ENCODE results near the gene TRAF7.
"Not testable (repeated sequence)": the region's sequence is repeated elsewhere in the genome, so short reads cannot be mapped to it uniquely, and the experiment has no call there.

Gene TRAF7

DNA sequence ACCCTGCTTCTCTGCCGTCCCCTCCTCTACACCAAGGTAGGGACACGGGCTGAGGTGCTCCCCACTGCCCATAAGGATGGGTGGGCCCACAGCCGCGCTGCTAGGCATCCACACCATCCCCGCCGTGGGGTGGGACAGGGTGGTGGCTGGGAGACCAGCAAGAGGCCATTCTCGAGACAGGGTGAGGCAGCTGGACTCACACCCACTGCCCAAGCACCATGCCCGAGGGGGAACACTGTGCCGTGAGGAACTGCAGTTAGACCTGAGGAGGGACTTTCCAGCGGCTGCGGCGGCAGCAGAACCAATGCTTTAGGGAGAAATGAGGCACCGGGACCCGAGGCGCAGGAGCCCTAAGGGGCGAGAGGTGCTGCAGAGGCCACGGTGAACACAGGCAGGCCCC is 33.2 kb upstream of the TRAF7 start:
- DNase-seq (ENCODE audit: low read depth) = no peak

DNA sequence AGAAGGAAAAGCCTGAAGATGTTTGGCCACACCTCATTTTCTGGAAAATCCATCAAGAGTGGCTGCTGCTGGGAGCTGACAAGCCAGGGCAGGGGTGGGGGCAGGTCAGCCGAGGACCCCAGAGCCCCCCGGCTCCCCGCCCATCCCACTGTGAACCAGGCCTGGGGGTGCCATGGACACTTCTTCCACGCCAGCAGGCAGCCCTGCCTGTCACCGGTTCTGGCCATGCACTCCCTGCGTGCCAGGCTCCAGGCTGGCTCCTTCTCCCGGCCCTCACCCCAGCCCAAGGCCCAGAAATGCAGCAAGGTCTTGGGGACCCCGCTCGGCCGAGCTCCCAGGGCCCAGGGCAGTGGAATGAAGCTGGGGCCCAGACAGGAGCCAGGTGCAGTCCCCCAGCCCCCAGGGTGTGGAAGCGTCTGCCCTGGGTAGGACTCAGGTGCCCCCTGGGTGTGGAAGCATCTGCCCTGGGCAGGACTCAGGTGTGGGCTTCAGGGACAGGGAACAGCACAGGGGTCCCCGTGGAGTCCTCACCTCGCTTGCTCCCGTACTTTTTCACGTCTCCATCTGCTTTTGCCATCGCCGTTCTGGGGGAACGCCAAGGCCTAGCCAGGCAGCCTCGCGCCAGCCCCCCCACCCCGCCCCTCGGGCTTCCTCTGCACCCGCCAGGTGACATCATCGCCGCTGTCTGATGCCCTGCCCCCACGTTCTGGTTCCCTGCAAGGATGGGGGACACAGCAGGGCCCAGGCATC is 32.5 kb upstream of the TRAF7 start:
- DNase-seq (ENCODE audit: low read depth) = not testable (repeated sequence)

DNA sequence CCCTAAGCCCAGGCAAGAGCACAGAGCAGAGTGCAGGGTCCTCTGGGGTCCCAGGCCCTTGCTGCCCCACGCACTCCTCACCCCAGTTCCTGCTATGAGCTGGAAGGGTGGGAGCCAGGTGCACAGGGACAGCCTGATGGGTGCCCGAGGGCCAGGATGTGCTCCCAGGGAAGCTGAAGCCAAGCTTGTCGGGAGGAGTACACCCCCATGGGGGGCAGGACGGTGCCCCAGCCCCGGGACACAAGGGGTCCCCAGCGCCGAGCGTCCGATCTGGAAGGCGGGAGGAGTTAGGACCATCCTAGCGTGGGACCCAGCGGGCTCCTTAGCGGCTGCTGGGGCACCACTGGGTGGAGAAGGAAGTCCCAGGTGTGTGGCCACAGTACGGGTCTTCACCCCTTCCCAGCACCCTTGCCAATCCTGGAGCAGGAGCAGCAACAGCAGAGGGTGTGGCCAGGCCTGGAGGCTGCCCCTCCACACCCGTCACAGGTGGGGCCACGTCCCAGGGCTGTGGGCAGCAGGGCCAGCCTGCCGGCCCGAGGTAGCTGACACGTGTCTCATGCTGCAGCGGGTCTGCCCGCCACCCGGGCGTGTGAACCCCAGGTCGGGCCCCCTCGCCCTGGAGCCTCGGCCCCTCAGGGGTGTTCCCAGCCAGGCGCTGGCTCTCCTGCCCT is 31.7 kb upstream of the TRAF7 start:
- DNase-seq (ENCODE audit: low read depth) = not testable (repeated sequence)

DNA sequence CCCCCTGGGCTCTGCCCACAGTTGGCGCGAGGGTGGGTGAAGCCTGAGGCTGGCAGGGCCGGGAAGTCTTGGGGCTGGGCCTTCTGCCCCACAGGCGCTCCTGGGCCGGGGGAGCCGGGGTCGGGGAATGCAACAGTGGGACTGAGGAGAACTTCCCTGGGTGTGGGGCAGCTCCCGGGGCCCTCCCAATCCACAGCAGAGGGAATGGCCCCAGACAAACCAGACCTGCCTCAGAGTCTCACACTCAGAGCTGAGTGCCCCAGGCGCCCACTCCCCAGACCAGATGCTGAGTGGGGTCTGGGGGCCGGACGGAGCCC is 31.2 kb upstream of the TRAF7 start:
- not testable (repeated sequence) for DNase-seq (ENCODE audit: low read depth)

DNA sequence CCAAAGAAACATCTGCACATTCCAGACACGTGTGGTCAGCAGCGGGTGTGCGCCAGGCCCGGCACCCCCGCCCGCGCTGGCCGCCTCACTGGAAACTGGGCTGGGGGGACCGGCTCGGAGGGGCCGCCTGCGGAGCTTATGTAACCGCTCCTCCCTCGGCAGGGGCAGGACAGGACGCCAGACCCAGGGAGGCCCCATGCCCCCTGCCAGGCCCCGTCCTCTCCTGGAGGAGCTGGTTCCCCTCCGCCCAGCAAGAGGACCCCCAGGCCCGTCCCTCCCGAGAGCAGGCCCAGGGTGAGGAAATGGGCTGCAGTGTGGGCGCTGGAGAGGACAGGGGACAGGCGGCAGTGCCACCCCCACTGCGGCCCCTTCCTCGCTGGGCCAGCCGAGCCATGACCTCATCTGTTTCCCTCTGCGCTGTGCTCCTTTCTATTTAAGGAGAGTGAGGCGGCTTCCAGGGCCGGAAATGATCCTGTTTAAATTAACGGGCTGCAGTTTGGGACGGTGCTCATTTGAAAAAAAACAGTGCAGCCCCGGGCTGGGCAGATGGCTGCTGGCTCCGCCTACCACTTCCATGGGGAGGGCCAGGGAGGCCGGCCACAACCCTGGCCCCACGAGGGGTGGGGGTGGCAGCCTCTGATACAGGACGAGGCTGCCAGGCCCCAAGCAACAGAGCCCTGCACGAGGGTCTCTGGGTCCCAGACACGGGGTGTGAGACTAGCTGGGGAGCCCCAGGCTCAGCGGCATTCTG is 30.7 kb upstream of the TRAF7 start:
- DNase-seq (ENCODE audit: low read depth) = not testable (repeated sequence)

DNA sequence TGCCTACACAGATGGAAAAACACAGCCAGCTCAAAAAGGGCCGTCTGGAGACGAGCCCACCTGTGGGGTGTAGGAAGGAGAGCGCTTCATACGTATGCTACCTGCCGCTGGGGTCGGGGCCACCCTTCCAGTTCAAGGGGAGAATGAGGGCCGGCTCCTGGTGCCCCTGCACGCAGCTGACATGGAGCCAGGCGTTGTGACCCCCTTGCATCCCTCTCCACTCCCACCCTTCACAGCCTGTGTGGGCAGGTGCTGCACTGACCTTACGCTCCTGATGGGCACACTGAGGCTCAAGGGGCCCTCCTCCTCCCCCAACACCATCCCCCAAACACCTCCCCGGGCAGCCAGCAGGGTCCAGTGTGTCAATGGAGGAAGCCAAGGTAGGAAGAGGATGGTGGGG is 30.0 kb upstream of the TRAF7 start:
- not testable (repeated sequence) for DNase-seq (ENCODE audit: low read depth)

DNA sequence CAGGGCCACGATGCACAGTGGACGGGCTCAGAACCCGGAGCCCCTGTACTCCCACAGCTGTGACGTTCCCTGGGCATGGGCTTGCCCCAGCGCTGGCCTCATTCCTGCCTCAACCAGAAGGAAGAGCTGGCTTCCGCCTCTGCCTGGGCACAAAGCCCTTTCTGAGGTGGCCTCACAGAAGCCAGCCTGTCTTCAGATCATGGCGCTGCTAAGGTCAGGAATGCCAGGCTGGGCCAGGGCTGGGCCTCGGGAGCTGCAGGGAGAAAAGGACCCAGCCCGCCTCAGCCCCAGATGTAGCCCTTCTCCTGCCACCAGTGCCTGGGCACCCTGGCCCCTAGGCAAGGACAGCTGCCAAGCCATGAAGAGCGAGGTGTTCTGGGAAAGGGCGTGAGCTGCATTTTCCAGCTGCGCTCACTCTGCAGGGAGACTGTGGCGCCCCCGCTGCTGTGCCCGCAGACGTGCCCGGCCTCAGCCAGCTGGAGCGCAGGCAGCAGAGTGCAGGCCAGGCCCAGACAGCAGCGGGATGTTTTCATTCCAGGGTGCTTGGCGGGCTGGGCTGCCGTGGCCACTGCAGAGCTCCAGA is 29.3 kb upstream of the TRAF7 start:
- DNase-seq (ENCODE audit: low read depth) = not testable (repeated sequence)

DNA sequence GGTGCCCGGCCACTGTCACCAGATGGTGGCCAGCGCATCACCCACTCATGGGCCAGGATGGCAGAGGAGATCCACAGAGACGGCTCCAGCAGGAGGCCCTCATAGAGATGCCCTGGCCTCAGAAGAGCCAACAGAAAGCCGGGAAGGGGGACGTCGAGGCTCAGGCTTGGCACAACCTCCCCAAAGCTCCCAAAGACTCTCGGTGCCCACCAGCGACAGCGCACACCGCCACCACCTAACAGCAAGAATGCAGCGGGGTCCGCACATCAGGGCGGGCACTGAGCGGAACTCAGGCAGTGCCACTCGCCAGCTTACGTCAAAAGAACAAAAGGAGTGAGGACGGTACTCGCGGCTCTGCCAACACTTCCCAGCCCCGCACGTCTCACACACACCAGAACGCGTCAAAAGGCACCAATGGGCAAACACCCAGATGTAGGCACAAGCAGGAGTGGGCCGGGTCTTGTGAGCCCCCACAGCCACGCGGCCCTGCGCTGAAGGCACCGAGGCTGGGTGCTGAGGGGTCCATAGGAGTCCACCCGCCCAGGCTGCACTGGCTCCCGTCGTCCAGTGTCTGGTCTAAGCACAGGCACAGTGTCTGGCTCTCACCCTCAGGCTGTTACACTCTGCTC is 28.5 kb upstream of the TRAF7 start:
- DNase-seq (ENCODE audit: low read depth) = not testable (repeated sequence)

DNA sequence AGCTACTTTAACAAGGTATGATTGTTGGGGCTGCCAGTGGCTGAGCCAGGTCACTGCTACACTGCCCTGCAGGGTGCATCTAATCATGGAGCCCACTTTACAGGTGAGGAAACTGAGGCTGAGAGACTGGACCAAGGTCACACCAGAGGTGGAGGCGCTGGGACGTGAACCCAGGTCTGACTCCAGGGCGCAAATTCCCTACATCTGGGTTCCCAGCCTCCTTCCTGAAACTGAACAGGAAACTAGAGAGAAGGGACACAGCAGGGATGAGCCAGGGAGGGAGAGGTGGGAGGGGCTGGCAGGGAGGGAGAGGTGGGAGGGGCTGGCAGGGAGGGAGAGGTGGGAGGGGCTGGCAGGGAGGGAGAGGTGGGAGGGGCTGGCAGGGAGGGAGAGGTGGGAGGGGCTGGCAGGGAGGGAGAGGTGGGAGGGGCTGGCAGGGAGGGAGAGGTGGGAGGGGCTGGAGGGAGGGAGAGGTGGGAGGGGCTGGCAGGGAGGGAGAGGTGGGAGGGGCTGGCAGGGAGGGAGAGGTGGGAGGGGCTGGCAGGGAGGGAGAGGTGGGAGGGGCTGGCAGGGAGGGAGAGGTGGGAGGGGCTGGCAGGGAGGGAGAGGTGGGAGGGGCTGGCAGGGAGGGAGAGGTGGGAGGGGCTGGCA is 27.8 kb upstream of the TRAF7 start:
- DNase-seq (ENCODE audit: low read depth) = not testable (repeated sequence)

DNA sequence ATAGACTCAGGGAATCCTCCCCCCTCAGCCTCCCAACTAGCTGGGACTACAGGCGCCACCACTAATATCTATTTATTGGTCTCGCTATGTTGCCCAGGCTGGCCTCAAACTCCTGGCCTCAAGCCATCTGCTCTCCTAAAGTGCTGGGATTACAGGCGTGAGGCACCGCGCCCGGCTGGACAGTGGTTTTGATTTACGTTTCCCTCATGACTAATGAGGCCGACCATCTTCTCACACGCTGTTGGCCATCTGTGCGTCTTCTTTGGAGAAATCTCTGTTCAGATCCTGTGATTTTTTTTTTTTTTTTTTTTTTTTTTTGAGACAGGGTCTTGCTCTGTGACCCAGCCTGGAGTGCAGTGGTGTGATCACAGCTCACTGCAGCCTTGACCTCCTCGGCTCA is 26.3 kb upstream of the TRAF7 start:
- not testable (repeated sequence) for DNase-seq (ENCODE audit: low read depth)

DNA sequence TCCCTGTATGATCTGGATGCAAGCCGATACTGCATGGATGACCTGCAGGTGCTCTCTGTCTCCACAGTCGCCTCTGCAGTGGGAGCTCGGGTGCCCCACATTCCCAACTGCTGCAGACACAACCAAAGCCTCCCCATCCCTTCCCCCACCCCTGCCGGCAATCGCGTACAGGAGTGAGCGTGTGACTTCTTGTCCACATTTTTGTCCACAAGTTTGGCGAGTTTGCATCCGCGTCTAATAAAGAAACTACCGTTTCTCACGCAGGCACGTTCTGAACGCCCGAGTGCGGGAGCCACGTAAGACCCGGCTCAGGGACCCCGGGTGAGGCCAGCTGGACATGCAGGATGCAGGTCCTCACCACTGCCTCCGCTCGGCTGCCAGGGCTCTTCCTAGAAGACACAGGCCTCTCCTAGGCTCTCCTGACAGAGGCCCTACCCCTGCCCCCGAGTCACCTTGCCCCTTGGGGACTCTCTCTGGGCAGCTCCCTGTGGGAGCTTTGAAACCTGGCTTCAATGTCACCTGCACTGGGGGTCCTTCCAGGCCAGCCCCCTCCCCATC is 25.6 kb upstream of the TRAF7 start:
- not testable (repeated sequence) for DNase-seq (ENCODE audit: low read depth)

DNA sequence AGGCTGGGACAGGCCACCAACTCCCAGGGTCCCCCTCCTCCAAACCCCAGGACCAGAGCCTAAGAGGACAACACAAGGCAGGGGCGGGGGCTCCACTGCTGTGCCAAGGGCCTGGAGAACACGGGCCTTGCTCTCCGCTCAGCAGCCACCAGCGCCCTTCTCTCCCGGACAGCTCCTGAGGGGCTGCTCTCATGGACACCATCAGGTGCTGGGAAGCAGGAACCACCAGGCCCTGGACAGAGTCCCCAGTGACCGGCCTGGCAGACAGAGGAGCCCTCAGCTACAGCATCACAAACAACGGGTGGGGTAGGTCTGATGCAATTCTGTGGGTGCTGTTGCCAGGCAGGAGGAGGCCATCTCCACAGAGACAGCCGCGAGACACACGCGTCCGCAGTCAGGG is 21.8 kb upstream of the TRAF7 start:
- not testable (repeated sequence) for DNase-seq (ENCODE audit: low read depth)

DNA sequence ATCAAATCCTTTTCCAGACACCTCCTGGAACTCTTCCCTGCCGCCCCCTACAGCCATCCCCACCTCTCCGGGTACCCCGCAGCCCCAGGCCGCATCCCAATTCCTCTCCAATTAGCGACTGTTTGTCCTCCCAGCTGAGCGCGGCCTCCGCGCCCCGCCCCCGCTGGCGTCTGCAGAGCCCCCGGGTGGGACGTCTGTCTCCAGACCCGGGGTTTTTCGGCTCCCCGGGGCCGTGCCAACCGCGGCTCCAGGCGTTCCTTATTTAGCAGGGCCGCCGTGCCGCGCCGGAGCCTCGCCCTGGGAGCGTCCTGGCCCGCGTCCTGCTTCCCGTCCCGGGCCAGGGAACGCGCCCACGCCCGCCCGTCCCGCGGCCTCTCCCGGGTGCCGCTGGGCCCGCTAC is 20.5 kb upstream of the TRAF7 start:
- not testable (repeated sequence) for DNase-seq (ENCODE audit: low read depth)

DNA sequence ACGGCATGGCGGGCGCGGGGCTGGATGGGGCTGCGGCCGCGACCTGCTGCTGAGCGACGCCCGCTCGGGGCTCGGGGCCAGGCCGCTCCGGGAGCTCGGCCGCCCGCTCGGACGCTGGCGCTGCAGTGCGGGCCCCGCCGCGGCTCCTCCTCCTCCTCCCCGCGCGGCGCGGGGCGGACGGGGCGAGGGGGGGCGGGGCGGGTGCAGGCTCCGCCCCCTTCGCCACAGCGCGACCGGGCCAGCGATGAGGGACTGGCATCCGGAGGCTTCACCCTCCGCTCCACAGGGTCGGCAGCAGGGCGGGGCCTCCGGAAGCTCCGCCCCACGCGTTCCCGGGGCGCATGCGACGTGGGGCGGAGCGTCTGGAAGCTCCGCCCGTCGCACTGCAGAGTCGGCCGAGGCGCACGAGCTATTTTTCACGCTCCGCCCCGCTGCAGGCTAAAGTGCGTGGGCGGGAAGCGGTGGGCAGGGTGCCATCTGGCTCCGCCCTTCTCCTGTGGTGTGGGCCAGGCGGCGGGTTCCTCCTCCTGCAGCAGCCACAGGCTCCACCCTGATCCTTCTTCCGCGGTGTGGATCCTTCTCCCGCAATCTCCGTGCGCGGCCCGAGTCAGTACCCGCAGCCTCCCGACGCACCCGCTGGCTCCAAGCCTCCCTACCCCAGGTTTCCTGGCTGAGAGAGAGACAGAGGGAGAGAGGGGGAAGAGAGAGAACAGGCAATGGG is 19.7 kb upstream of the TRAF7 start, which contains the start of gene PKD1:
Gene PKD1, minus strand, starts transcription at position 129 of the 721 bp plus-strand sequence. CDS start 209 bp downstream, outside the sequence.
- not testable (repeated sequence) for DNase-seq (ENCODE audit: low read depth)

DNA sequence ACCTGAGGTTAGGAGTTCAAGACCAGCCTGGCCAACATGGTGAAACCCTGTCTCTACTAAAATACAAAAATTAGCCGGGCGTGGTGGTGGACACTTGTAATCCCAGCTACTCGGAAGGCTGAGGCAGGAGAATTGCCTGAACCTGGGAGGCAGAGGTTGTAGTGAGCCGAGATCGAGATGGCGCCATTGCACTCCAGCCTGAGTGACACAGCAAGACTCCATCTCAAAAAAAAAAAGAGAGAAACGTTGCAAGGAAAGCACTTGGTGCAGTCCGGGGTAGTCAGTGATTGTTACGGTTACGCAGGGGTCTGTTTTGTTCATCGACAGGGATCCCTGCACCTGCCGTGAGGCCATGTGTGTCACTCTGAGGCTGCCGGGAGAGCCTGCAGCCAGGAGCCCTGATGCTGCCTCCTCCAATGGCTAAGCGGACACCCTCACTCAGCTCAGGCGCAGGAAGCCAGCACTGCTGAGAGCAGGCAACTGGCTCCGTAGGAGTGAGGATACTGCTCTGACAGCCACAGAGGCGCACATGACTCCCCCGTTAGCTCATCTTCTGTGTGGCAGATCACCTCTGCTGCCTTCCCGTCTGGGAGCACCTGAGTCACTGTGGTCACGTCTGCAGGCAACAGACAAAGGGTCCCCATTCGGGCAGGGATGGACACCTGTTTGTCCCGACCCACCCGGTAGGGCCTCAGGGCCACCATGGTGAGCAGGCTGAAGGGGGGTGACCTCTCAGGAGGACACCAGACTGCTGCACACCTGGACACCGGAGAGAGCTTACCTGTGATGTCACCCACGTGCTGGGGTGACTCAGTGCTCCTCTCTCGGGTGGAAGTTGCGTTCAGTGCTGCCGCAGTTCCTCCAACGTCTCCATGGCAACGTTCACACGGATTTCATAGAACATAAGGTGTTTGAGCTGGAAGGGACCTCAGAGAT is 12.4 kb upstream of the TRAF7 start:
- no peak for DNase-seq (ENCODE audit: low read depth)

DNA sequence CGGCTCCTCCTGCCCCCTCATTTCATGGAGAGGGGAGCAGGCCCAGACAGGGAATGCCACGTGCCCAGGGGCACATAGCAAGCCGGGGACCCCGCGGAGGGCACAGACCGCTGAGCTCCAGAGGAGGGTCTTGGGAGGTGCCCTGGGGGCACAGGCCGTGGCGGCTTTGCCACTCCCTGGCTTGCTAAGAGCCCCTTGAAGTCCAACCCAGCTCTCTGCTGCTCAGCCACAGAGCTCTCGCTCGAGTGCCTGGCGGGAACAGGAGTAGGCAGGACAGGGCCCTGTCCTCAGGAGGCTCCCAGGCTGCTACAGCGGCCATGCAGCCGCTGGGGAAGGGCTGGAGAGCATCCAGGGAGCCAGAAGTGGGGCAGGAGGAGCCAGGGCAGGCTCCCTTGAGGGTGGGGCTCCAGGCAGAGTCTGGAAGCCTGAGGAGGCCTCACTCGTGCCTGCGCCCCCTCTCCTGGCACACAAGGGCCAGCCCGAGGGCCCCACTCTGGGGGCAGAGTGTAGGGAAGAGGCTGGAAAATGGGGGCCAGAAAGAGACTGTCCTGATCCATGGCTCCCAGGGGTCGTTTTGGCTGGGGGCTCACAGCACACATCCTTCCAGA is 11.6 kb upstream of the TRAF7 start:
- no peak for DNase-seq (ENCODE audit: low read depth)

DNA sequence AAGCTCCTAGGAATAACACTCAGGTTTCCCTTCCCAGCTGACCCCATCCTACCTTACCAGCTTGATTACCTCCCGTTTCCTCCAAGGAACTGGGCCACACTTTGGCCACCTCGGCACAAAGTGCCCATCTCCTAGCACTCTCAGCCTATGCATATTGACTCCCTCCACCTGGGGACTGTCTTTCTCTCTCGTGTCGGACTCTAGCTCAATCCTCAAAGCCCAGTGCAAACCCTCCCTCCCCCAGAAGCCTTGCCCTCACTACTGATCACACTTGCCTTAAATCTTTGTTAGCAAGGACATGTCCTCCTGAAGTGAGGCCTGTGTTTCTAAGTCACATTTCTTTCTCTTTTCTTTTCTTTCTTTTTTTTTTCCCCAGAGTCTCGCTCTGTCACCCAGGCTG is 9.7 kb upstream of the TRAF7 start:
- DNase-seq (ENCODE audit: low read depth) = no peak

DNA sequence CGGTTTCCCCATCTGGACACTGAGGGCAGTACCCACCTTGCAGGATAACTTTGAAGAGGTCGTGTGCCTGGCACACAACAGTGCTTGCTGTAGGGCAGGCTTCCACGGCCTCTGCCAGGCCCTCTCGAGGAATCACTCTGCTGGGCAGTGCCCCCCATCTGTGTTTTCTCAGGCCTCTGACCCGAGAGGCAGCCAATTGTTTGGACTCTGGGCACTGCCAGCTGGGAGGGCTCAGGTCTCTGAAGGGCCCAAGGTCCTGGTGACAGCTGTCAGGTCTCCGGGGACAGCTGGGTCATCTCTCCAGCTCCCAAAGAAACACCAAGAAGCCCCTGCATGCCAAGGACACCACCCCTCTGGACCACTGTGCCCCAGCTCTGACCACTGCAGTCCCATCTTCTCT is 8.2 kb upstream of the TRAF7 start:
- DNase-seq (ENCODE audit: low read depth) = no peak
